ENCODE data around the gene KBTBD2.
"Not testable (repeated sequence)": the region's sequence is repeated elsewhere in the genome, so short reads cannot be mapped to it uniquely, and the experiment has no call there.

The KBTBD2 gene

GRCh38 chr7:32892521-32893206 is 1.1 kb upstream of the KBTBD2 start:
- DNase-seq, result peak; percentile 41

GRCh38 chr7:32891800-32892520 is 400 bp upstream of the KBTBD2 start:
- DNase-seq, result peak; percentile 95

GRCh38 chr7:32890793-32891042 is 842 bp downstream of the KBTBD2 start:
- no peak for DNase-seq

- DNase-seq, result peak; percentile 13
These were observed 1.4 kb downstream of the KBTBD2 start for GRCh38 chr7:32890010-32890792.

- no peak for DNase-seq
These were observed 3.1 kb downstream of the KBTBD2 start for GRCh38 chr7:32888505-32888904.

- no peak for DNase-seq
These were observed 4.2 kb downstream of the KBTBD2 start for GRCh38 chr7:32887395-32887794.

- DNase-seq, result no peak
These were observed 10.2 kb downstream of the KBTBD2 start for GRCh38 chr7:32881074-32881982.

- DNase-seq, result no peak
These were observed 12.1 kb downstream of the KBTBD2 start for GRCh38 chr7:32879460-32879859.

GRCh38 chr7:32878023-32878422 is 13.5 kb downstream of the KBTBD2 start:
- not testable (repeated sequence) for DNase-seq

GRCh38 chr7:32872421-32872820 is 19.1 kb downstream of the KBTBD2 start:
- no peak for DNase-seq

- no peak for DNase-seq
These were observed 19.8 kb downstream of the KBTBD2 start for GRCh38 chr7:32871624-32872371.

GRCh38 chr7:32870298-32870697 is 21.3 kb downstream of the KBTBD2 start:
- no peak for DNase-seq

- no peak for DNase-seq
These were observed 21.8 kb downstream of the KBTBD2 start for GRCh38 chr7:32869716-32870115.

GRCh38 chr7:32868116-32868515 is 23.4 kb downstream of the KBTBD2 start:
- no peak for DNase-seq

- DNase-seq, result no peak
These were observed 26.0 kb downstream of the KBTBD2 start for GRCh38 chr7:32865448-32866030.

GRCh38 chr7:32863872-32864271 is 27.7 kb downstream of the KBTBD2 start:
- DNase-seq, result not testable (repeated sequence)

- DNase-seq, result no peak
These were observed 31.5 kb downstream of the KBTBD2 start for GRCh38 chr7:32860090-32860489.

GRCh38 chr7:32858648-32859047 is 32.9 kb downstream of the KBTBD2 start:
- DNase-seq, result no peak

- not testable (repeated sequence) for DNase-seq
These were observed 34.5 kb downstream of the KBTBD2 start for GRCh38 chr7:32857063-32857462.

GRCh38 chr7:32855837-32856775 is 35.5 kb downstream of the KBTBD2 start:
- DNase-seq, result not testable (repeated sequence)

GRCh38 chr7:32850654-32851053 is 40.9 kb downstream of the KBTBD2 start:
- DNase-seq, result not testable (repeated sequence)

Data from activated effector memory CD4-positive, alpha-beta T cell treated with Interleukin-2 at 50 U/mL for 16 hours (primary cell).